Esophagus muscularis mucosa (tissue), 4 donors: ENCODE data around the gene TAF5. TPM values are rescaled to one million over a fixed set of nuclear protein-coding genes. Genes with fewer than 3 reads are reported as not detected.
A peak's percentile ranks its signal among the peaks of the same experiment; 100 is the strongest.
"Not testable (repeated sequence)": the region's sequence is repeated elsewhere in the genome, so short reads cannot be mapped to it uniquely, and the experiment has no call there.

Experiments used
- DNase-seq: peaks from one replicate; pipeline ENCODE4 v3.0.0-alpha.2; 2017; ENCODE audit errors: extremely low spot score
- H3K27ac ChIP-seq, 4 donors: fragments of 200-600 bp; sonication (generic); replicated peaks in 1 of 4; 1 replicate in 3 of 4; 2 replicates in 1 of 4; pipeline ENCODE4 v1.5.1; 2016 to 2019; ENCODE audit warnings: mild to moderate bottlenecking in 1 of 4
- H3K27me3 ChIP-seq, 4 donors: fragments of 200-600 bp; sonication (generic); one replicate each; pipeline versions ENCODE4 v1.5.1 to v1.6.0; 2016 to 2019
- H3K36me3 ChIP-seq, 4 donors: fragments of 200-600 bp; sonication (generic); one replicate each; pipeline ENCODE4 v1.5.1; 2016 to 2019
- H3K4me1 ChIP-seq, 4 donors: fragments of 200-600 bp; sonication (generic); one replicate each; pipeline ENCODE4 v1.5.1; 2016 to 2019
- H3K4me3 ChIP-seq, 4 donors: fragments of 200-600 bp; sonication (generic); 1 replicate in 2 of 4; 2 replicates in 2 of 4; pipeline ENCODE4 v1.5.1; 2016 to 2019; ENCODE audit warnings: mild to moderate bottlenecking in 4 of 4, moderate library complexity in 1 of 4
- H3K9me3 ChIP-seq, 4 donors: fragments of 200-600 bp; sonication (generic); 1 replicate in 3 of 4; 2 replicates in 1 of 4; pipeline ENCODE4 v1.5.1; 2016 to 2019
- EP300 ChIP-seq: sonication (generic); formaldehyde crosslinking; IDR thresholded peaks from one replicate; pipeline ENCODE4 v1.6.1; 2017; ENCODE audit warnings: antibody characterized with exemption
- POLR2A ChIP-seq: fragments of 450-650 bp; IDR thresholded peaks from one replicate; pipeline ENCODE4 v1.6.1; 2017; ENCODE audit warnings: antibody characterized with exemption, moderate library complexity, mild to moderate bottlenecking, low read depth
- POLR2AphosphoS5 ChIP-seq, 2 donors: sonication (generic); formaldehyde crosslinking; IDR thresholded peaks; one replicate each; pipeline ENCODE4 v1.6.1; 2017; ENCODE audit warnings: antibody characterized with exemption in 2 of 2
- WGBS: methylation state at CpG from one replicate; pipeline ENCODE4 v1.1.5; 2018; 5-methylcytosine and 5-hydroxymethylcytosine counted together
- intact Hi-C: fragments of 100-400 bp; cut with DNase I; formaldehyde crosslinking; loops from one replicate; pipeline ENCODE4 v1.15.1; 2023
- total RNA-seq, 4 donors: library from RNA; depleted of rRNA; stranded (reverse); fragments of >200 nt; gene quantifications; one replicate each; pipeline versions ENCODE4 v1.1.0 to v1.2.1, GENCODE V29; 2016
- TF ChIP-seq, protein P1 (sequence below), 3 experiments: fragments of 200-600 bp in 2 of 3; fragments of 450-650 bp in 1 of 3; sonication (generic) in 2 of 3; IDR thresholded peaks; one replicate each; pipeline ENCODE4 v1.5.1; 2017 to 2019; ENCODE audit warnings: antibody characterized with exemption in 3 of 3, mild to moderate bottlenecking in 2 of 3, moderate library complexity in 1 of 3

The TAF5 gene
- total RNA-seq, 4 donors from 2014 or later = 2.3 to 7.4 (median 4.5) TPM

DNA sequence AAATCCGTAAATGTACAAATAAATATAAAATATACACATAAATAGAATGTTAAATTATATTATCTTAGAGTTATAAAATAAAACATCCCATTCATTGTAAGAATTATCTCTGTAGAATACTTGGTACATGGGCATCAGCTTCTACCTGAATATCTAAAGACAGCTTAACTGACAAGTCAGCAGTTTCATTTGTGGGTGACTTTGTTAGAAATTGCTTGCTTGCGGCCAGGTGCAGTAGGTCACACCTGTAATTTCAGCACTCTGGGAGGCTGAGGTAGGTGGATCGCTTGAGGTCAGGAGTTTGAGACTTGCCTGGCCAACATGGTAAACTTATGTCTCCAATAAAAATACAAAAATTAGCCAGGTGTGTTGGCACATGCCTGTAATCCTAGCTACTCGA lies 31.4 kb upstream of the TAF5 start:
- H3K36me3 ChIP-seq = peaks cover 25 to 71% (median 54%) of the 10 kb centered on the region in 4 donors
- 96% methylated on average over 4 of the region's 4 CpGs for WGBS
- no peak for DNase-seq
- TF ChIP-seq POLR2A (no peak), POLR2AphosphoS5 (IDR thresholded peaks at IDR 0.05) (no peak), EP300 (no peak)
- TF ChIP-seq, protein P1, sequence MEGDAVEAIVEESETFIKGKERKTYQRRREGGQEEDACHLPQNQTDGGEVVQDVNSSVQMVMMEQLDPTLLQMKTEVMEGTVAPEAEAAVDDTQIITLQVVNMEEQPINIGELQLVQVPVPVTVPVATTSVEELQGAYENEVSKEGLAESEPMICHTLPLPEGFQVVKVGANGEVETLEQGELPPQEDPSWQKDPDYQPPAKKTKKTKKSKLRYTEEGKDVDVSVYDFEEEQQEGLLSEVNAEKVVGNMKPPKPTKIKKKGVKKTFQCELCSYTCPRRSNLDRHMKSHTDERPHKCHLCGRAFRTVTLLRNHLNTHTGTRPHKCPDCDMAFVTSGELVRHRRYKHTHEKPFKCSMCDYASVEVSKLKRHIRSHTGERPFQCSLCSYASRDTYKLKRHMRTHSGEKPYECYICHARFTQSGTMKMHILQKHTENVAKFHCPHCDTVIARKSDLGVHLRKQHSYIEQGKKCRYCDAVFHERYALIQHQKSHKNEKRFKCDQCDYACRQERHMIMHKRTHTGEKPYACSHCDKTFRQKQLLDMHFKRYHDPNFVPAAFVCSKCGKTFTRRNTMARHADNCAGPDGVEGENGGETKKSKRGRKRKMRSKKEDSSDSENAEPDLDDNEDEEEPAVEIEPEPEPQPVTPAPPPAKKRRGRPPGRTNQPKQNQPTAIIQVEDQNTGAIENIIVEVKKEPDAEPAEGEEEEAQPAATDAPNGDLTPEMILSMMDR (IDR thresholded peaks at IDR 0.05) = no peak
- H3K9me3 ChIP-seq = no peaks in the 10 kb centered on the region
- H3K4me3 ChIP-seq = no peak overlapping the region
- intact Hi-C loops = no loop called here
- H3K4me1 ChIP-seq = no peaks in the 10 kb centered on the region
- no peak overlapping the region for H3K27ac ChIP-seq
- no peaks in the 10 kb centered on the region for H3K27me3 ChIP-seq

DNA sequence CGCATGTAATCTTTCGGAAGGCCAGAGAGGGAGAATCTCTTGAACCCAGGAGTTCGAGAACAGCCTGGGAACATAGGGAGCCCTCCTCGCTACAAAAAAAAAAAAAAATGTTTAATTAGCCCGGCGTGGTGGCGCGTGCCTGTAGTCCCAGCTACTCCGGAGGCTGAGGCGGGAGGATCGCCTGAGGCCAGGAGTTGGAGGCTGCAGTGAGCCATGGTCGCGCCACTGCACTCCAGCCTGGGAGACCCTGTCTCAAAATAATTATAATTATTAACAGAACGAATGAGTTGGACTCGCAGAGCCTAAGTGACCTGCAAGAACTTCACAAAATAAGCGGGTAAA lies 17.6 kb upstream of the TAF5 start:
- Histone ChIP-seq H3K27me3 (no peaks in the 10 kb centered on the region), H3K9me3 (no peaks in the 10 kb centered on the region), H3K27ac (peak overlapping the region; percentile 84 to 91 (median 88)), H3K4me1 (peaks cover 12 to 26% (median 21%) of the 10 kb centered on the region in 4 donors), H3K4me3 (peak overlapping the region; percentile 82 to 94 (median 84)), H3K36me3 (peaks cover 24 to 38% (median 36%) of the 10 kb centered on the region in 4 donors)
- no peak for DNase-seq
- intact Hi-C loops = no loop called here
- TF ChIP-seq, protein P1 (IDR thresholded peaks at IDR 0.05) = no peak
- TF ChIP-seq POLR2AphosphoS5 (IDR thresholded peaks at IDR 0.05) (no peak), POLR2A (no peak), EP300 (no peak)
- 49% methylated on average over 16 of the region's 16 CpGs for WGBS

DNA sequence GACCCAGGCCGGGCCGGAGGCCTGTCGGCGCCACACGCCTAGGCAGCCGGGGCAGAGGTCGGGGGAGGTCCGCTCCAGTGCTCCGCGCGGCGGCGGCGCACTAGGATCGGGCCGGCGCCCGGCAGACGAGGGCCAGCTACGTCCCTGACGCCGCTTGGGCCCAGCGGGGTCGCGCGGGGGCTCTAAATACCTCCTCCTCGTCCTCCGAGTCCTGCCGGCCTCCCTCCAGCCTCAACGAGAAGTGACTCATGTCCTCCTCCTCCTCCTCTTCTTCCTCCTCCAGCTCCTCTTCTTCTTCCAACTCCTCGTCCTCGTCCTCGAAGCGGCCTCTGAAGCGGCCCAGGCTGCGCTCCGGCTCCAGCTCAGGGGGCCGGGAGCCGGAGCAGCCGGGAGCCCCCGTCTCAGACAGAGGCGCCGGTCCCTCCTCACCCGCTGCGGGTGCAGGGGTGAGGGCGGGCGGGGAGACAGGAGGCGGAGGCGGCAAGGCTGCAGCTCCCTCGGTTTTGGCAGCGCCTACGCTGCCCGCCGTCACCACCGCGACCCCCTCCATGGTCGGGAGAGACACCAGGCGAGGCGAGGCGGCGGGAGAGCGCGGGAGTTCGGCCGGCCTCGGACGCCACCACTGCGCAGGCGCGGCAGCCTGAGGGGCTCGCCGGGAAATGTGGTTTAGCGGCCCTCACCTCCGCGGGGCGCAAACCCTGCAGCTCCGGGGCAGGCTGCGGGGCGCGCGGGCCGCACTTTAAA lies 17.1 kb upstream of the TAF5 start, which contains the start of gene PCGF6:
Gene PCGF6, minus strand, starts transcription at position 624 of the 744 bp plus-strand sequence. Its CDS starts 74 bp downstream, at position 550.
- H3K27ac ChIP-seq = peak within 1 kb of the TSS; percentile 84 to 91 (median 88)
- H3K4me3 ChIP-seq = peak within 1 kb of the TSS; percentile 82 to 94 (median 84)
- no peaks in the 10 kb centered on the region for H3K27me3 ChIP-seq
- H3K9me3 ChIP-seq = no peaks in the 10 kb centered on the region
- 0% methylated on average over 44 of the region's 82 CpGs for WGBS
- peaks cover 12 to 26% (median 21%) of the 10 kb centered on the region in 4 donors for H3K4me1 ChIP-seq
- H3K36me3 ChIP-seq = peaks cover 19 to 33% (median 31%) of the 10 kb centered on the region in 4 donors
- intact Hi-C loops = no loop called here
- TF ChIP-seq, protein P1 (IDR thresholded peaks at IDR 0.05) = peak in 1 of 3 experiments; percentile 12
- TF ChIP-seq EP300 (no peak), POLR2AphosphoS5 (IDR thresholded peaks at IDR 0.05) (peak; percentile 34 to 75), POLR2A (no peak)
- DNase-seq = no peak

- peaks cover 12 to 26% (median 21%) of the 10 kb centered on the region in 4 donors for H3K4me1 ChIP-seq
- intact Hi-C loops = no loop called here
- H3K27me3 ChIP-seq = no peaks in the 10 kb centered on the region
- TF ChIP-seq POLR2A (no peak), EP300 (no peak), POLR2AphosphoS5 (IDR thresholded peaks at IDR 0.05) (no peak)
- TF ChIP-seq, protein P1 (IDR thresholded peaks at IDR 0.05) = no peak
- no peaks in the 10 kb centered on the region for H3K9me3 ChIP-seq
- peaks cover 4 to 7% (median 5%) of the 10 kb centered on the region in 4 donors for H3K36me3 ChIP-seq
- no peak overlapping the region for H3K4me3 ChIP-seq
- no peak for DNase-seq
- 39% methylated on average over 2 of the region's 2 CpGs for WGBS
- H3K27ac ChIP-seq = no peak overlapping the region
Observed at GRCh38 chr10:103353281-103353680, 14.5 kb upstream of the TAF5 start.

GRCh38 chr10:103354567-103354966 lies 13.2 kb upstream of the TAF5 start:
- DNase-seq, H3K36me3 ChIP-seq, H3K9me3 ChIP-seq, H3K27me3 ChIP-seq, H3K27ac ChIP-seq, intact Hi-C loops, H3K4me3 ChIP-seq: not testable (repeated sequence)
- H3K4me1 ChIP-seq = peaks cover 10 to 18% (median 13%) of the 10 kb centered on the region in 4 donors
- WGBS = 94% methylated on average over 4 of the region's 4 CpGs
